Raji (cell line): ENCODE measurements around the gene SEMA3E.

Experiments
- POLR2A ChIP-seq: IDR thresholded peaks from 2 replicates; pipeline ENCODE4 v1.6.1; 2011; ENCODE audit warnings: low read depth, low read length, control low read depth; ENCODE audit not compliant: insufficient read depth

SEMA3E gene

GRCh38 chr7:83608716-83609115 is 40.2 kb downstream of the SEMA3E start:
- TF ChIP-seq POLR2A = no peak

GRCh38 chr7:83603649-83604048 is 45.3 kb downstream of the SEMA3E start:
- TF ChIP-seq POLR2A = no peak

- no peak for TF ChIP-seq POLR2A
Observed at GRCh38 chr7:83599131-83599530, 49.8 kb downstream of the SEMA3E start.

GRCh38 chr7:83593921-83594475 is 54.9 kb downstream of the SEMA3E start:
- no peak for TF ChIP-seq POLR2A

GRCh38 chr7:83588602-83589240 is 60.2 kb downstream of the SEMA3E start:
- no peak for TF ChIP-seq POLR2A

- no peak for TF ChIP-seq POLR2A
Observed at GRCh38 chr7:83586281-83586680, 62.7 kb downstream of the SEMA3E start.

GRCh38 chr7:83581667-83582435 is 67.1 kb downstream of the SEMA3E start:
- no peak for TF ChIP-seq POLR2A

- no peak for TF ChIP-seq POLR2A
Observed at GRCh38 chr7:83579740-83580139, 69.2 kb downstream of the SEMA3E start.

- TF ChIP-seq POLR2A = no peak
Observed at GRCh38 chr7:83575436-83575835, 73.5 kb downstream of the SEMA3E start.

GRCh38 chr7:83574616-83575015 is 74.3 kb downstream of the SEMA3E start:
- TF ChIP-seq POLR2A = no peak

GRCh38 chr7:83562960-83563359 is 86.0 kb downstream of the SEMA3E start:
- no peak for TF ChIP-seq POLR2A

GRCh38 chr7:83562289-83562688 is 86.7 kb downstream of the SEMA3E start:
- TF ChIP-seq POLR2A = no peak

- TF ChIP-seq POLR2A = no peak
Observed at GRCh38 chr7:83559887-83560286, 89.1 kb downstream of the SEMA3E start.

GRCh38 chr7:83550100-83550499 is 98.8 kb downstream of the SEMA3E start:
- no peak for TF ChIP-seq POLR2A

- no peak for TF ChIP-seq POLR2A
Observed at GRCh38 chr7:83548250-83548649, 100.7 kb downstream of the SEMA3E start.

GRCh38 chr7:83547526-83547925 is 101.4 kb downstream of the SEMA3E start:
- no peak for TF ChIP-seq POLR2A
